IPS DF 6.9 (cell line): Measurements from ENCODE around the gene SIRT5.

ENCODE experiments used
- DNase-seq: peaks from one replicate; pipeline ENCODE4 v3.0.0-alpha.2; 2013; ENCODE audit warnings: low read depth, low spot score
- H3K27ac ChIP-seq: one replicate; pipeline ENCODE4 v1.5.1; 2013; ENCODE audit warnings: low read length, control low read depth
- H3K27me3 ChIP-seq: 2 replicates; pipeline ENCODE4 v1.6.1; 2013; ENCODE audit warnings: mild to moderate bottlenecking, low read length; ENCODE audit not compliant: control insufficient read depth, insufficient read depth
- H3K36me3 ChIP-seq: 2 replicates; pipeline ENCODE4 v1.6.1; 2013; ENCODE audit warnings: low read length; ENCODE audit not compliant: control insufficient read depth, insufficient read depth
- H3K4me1 ChIP-seq: 2 replicates; pipeline ENCODE4 v1.6.1; 2013; ENCODE audit warnings: low read length; ENCODE audit not compliant: control insufficient read depth, insufficient read depth
- H3K4me3 ChIP-seq: 2 replicates; pipeline ENCODE4 v1.5.1; 2013; ENCODE audit warnings: mild to moderate bottlenecking, low read length
- H3K9me3 ChIP-seq: 2 replicates; pipeline ENCODE4 v1.6.1; 2013; ENCODE audit warnings: low read length, inconsistent platforms; ENCODE audit not compliant: control insufficient read depth, insufficient read depth
- WGBS: extraction: QIAGEN DNeasy Blood & Tissue Kit; methylation state at CpG from one replicate; pipeline ENCODE4 v1.1.7; 2013; ENCODE audit warnings: mixed read lengths, missing lambda C conversion rate; ENCODE audit not compliant: insufficient read length, insufficient coverage; 5-methylcytosine and 5-hydroxymethylcytosine counted together

SIRT5 gene

GRCh38 chr6:13581700-13582229, 7.4 kb downstream of the SIRT5 start:
- no peaks in the 10 kb centered on the region for H3K27me3 ChIP-seq
- H3K36me3 ChIP-seq = peaks cover 3% of the 10 kb centered on the region; the same call in 1 of the 2 replicates
- 100% methylated on average over 1 of the region's 9 CpGs for WGBS
- no peak overlapping the region for H3K4me3 ChIP-seq
- no peaks in the 10 kb centered on the region for H3K9me3 ChIP-seq
- no peaks in the 10 kb centered on the region for H3K4me1 ChIP-seq
- H3K27ac ChIP-seq = no peak overlapping the region
- DNase-seq = no peak

GRCh38 chr6:13586603-13587542, 12.5 kb downstream of the SIRT5 start:
- H3K27ac ChIP-seq = no peak overlapping the region
- H3K36me3 ChIP-seq = no peaks in the 10 kb centered on the region; the same call in 1 of the 2 replicates
- H3K27me3 ChIP-seq = no peaks in the 10 kb centered on the region
- no peaks in the 10 kb centered on the region for H3K4me1 ChIP-seq
- no peak overlapping the region for H3K4me3 ChIP-seq
- H3K9me3 ChIP-seq = no peaks in the 10 kb centered on the region
- WGBS = no CpG with 5 or more reads among the region's 7 CpGs
- no peak for DNase-seq

GRCh38 chr6:13589801-13590200, 15.4 kb downstream of the SIRT5 start:
- H3K9me3 ChIP-seq = no peaks in the 10 kb centered on the region
- DNase-seq = no peak
- no peak overlapping the region for H3K27ac ChIP-seq
- no peaks in the 10 kb centered on the region; the same call in 1 of the 2 replicates for H3K36me3 ChIP-seq
- H3K4me1 ChIP-seq = no peaks in the 10 kb centered on the region
- no peak overlapping the region for H3K4me3 ChIP-seq
- no CpG with 5 or more reads among the region's 9 CpGs for WGBS
- no peaks in the 10 kb centered on the region for H3K27me3 ChIP-seq

GRCh38 chr6:13590574-13591153, 16.3 kb downstream of the SIRT5 start:
- Histone ChIP-seq H3K27me3 (no peaks in the 10 kb centered on the region), H3K9me3 (no peaks in the 10 kb centered on the region), H3K4me1 (no peaks in the 10 kb centered on the region), H3K27ac (no peak overlapping the region), H3K4me3 (no peak overlapping the region), H3K36me3 (no peaks in the 10 kb centered on the region; the same call in 1 of the 2 replicates)
- no peak for DNase-seq
- 100% methylated on average over 1 of the region's 1 CpG for WGBS

- WGBS = no CpG with 5 or more reads among the region's 21 CpGs
- H3K4me1 ChIP-seq = no peaks in the 10 kb centered on the region
- no peak for DNase-seq
- no peaks in the 10 kb centered on the region; the same call in 1 of the 2 replicates for H3K36me3 ChIP-seq
- no peak overlapping the region for H3K4me3 ChIP-seq
- no peaks in the 10 kb centered on the region for H3K27me3 ChIP-seq
- no peak overlapping the region for H3K27ac ChIP-seq
- no peaks in the 10 kb centered on the region for H3K9me3 ChIP-seq
Measured at GRCh38 chr6:13591205-13591921, 17.0 kb downstream of the SIRT5 start.

- H3K4me3 ChIP-seq = no peak overlapping the region
- H3K4me1 ChIP-seq = no peaks in the 10 kb centered on the region
- no peaks in the 10 kb centered on the region for H3K9me3 ChIP-seq
- DNase-seq = no peak
- WGBS = no CpG with 5 or more reads among the region's 6 CpGs
- no peaks in the 10 kb centered on the region; the same call in 1 of the 2 replicates for H3K36me3 ChIP-seq
- no peaks in the 10 kb centered on the region for H3K27me3 ChIP-seq
- H3K27ac ChIP-seq = no peak overlapping the region
Measured at GRCh38 chr6:13593103-13593502, 18.7 kb downstream of the SIRT5 start.

- no peaks in the 10 kb centered on the region for H3K4me1 ChIP-seq
- no peak overlapping the region for H3K4me3 ChIP-seq
- no peaks in the 10 kb centered on the region for H3K9me3 ChIP-seq
- WGBS = no CpG with 5 or more reads among the region's 6 CpGs
- H3K36me3 ChIP-seq = no peaks in the 10 kb centered on the region; the same call in 1 of the 2 replicates
- H3K27ac ChIP-seq = no peak overlapping the region
- DNase-seq = no peak
- no peaks in the 10 kb centered on the region for H3K27me3 ChIP-seq
Measured at GRCh38 chr6:13593720-13594119, 19.3 kb downstream of the SIRT5 start.

- H3K36me3 ChIP-seq = no peaks in the 10 kb centered on the region; the same call in 1 of the 2 replicates
Measured at GRCh38 chr6:13597073-13597472, 22.7 kb downstream of the SIRT5 start.

GRCh38 chr6:13600036-13600435, 25.6 kb downstream of the SIRT5 start:
- WGBS = no CpG with 5 or more reads among the region's 6 CpGs
- Histone ChIP-seq H3K4me1 (no peaks in the 10 kb centered on the region), H3K36me3 (no peaks in the 10 kb centered on the region; the same call in 1 of the 2 replicates)

More at GRCh38 chr6:13597073-13597472, 22.7 kb downstream of the SIRT5 start:
- no peak overlapping the region for H3K27ac ChIP-seq
- no peaks in the 10 kb centered on the region for H3K27me3 ChIP-seq
- no CpG with 5 or more reads among the region's 4 CpGs for WGBS
- no peaks in the 10 kb centered on the region for H3K4me1 ChIP-seq
- H3K4me3 ChIP-seq = no peak overlapping the region
- no peaks in the 10 kb centered on the region for H3K9me3 ChIP-seq
- DNase-seq = no peak

GRCh38 chr6:13604135-13604534, 29.7 kb downstream of the SIRT5 start:
- no CpG with 5 or more reads among the region's 4 CpGs for WGBS

More at GRCh38 chr6:13600036-13600435, 25.6 kb downstream of the SIRT5 start:
- Histone ChIP-seq H3K9me3 (no peaks in the 10 kb centered on the region), H3K27ac (no peak overlapping the region), H3K4me3 (no peak overlapping the region), H3K27me3 (no peaks in the 10 kb centered on the region)
- DNase-seq = no peak

More at GRCh38 chr6:13604135-13604534, 29.7 kb downstream of the SIRT5 start:
- Histone ChIP-seq H3K27me3 (no peaks in the 10 kb centered on the region), H3K4me1 (no peaks in the 10 kb centered on the region), H3K9me3 (no peaks in the 10 kb centered on the region), H3K36me3 (no peaks in the 10 kb centered on the region; the same call in 1 of the 2 replicates), H3K4me3 (no peak overlapping the region), H3K27ac (no peak overlapping the region)
- DNase-seq = no peak
